C4-2B (cell line): Measurements from ENCODE around the gene TMEM215.

ENCODE experiments used
- H3K27ac ChIP-seq: fragments of 450-650 bp; 2 replicates; pipeline ENCODE4 v1.5.1; 2017
- ZFX ChIP-seq: fragments of 450-650 bp; IDR thresholded peaks from 2 replicates; pipeline ENCODE4 v1.6.1; 2017
- TF ChIP-seq, protein P1 (sequence below): fragments of 450-650 bp; conservative IDR thresholded peaks from 2 replicates; pipeline ENCODE4 v1.5.1; 2017; ENCODE audit warnings: mild to moderate bottlenecking

TMEM215 gene

GRCh38 chr9:32807217-32807616 is 23.9 kb downstream of the TMEM215 start:
- TF ChIP-seq, protein P1, sequence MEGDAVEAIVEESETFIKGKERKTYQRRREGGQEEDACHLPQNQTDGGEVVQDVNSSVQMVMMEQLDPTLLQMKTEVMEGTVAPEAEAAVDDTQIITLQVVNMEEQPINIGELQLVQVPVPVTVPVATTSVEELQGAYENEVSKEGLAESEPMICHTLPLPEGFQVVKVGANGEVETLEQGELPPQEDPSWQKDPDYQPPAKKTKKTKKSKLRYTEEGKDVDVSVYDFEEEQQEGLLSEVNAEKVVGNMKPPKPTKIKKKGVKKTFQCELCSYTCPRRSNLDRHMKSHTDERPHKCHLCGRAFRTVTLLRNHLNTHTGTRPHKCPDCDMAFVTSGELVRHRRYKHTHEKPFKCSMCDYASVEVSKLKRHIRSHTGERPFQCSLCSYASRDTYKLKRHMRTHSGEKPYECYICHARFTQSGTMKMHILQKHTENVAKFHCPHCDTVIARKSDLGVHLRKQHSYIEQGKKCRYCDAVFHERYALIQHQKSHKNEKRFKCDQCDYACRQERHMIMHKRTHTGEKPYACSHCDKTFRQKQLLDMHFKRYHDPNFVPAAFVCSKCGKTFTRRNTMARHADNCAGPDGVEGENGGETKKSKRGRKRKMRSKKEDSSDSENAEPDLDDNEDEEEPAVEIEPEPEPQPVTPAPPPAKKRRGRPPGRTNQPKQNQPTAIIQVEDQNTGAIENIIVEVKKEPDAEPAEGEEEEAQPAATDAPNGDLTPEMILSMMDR: no peak
- no peak for TF ChIP-seq ZFX
- H3K27ac ChIP-seq: no peak overlapping the region

DNA sequence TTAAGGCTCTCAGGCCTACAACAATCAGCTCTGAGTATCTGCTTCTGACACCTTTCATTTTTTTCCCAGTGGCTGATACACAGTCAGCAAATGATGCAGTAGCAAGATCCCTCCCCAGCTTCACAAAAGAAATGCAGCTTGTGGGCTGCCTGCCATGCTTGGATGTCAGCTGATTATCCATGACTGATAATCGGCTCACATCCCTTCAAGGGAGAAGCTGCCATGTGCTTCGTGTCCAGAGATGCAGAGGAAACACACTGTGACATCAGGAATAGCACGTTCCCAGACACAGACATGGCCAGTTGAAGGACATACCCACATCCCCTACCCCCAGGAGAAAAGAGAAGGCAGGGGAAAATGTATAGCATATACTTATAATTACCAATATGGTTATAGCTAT is 27.9 kb downstream of the TMEM215 start:
- TF ChIP-seq ZFX: no peak
- TF ChIP-seq, protein P1: no peak
- no peak overlapping the region for H3K27ac ChIP-seq

DNA sequence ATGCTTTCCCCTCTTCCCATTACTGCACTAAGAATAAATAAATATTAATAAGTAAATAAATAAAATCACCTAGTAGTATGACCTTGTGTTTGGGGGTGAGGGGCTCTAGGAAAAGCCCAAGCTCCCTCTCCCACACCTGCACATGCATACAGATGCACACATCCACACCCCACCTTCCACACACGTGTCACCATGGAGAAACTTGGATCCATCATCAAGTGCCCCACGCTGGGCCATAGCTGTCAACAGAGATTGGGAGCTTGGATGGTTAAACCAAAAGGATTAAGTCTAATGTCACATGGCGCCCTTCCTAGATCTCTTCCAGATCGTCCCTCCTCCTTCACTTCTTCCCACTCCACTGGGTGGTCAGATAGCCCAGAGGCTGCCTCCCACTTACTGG is 37.0 kb downstream of the TMEM215 start:
- TF ChIP-seq ZFX: no peak
- TF ChIP-seq, protein P1: no peak

DNA sequence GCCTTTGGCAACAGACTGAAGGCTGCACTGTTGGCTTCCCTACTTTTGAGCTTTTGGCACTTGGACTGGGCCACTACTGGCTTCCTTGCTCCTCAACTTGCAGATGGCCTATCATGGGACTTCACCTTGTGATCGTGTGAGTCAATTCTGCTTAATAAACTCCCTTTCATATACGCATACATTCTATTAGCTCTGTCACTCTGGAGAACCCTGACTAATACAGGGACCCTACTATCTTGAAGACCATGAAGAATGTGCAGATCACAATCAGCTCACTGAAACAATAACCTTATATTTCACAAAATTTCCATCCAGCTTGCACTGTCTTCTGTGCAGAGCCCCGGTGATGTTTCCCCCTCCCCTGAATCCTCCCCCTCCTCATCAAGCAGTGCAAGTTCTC is 39.8 kb downstream of the TMEM215 start:
- H3K27ac ChIP-seq: no peak overlapping the region

More for the DNA sequence above, 37.0 kb downstream of the TMEM215 start:
- H3K27ac ChIP-seq: no peak overlapping the region

GRCh38 chr9:32823551-32823950 is 40.2 kb downstream of the TMEM215 start:
- TF ChIP-seq, protein P1: no peak
- no peak for TF ChIP-seq ZFX
- no peak overlapping the region for H3K27ac ChIP-seq

More for the DNA sequence above, 39.8 kb downstream of the TMEM215 start:
- no peak for TF ChIP-seq ZFX
- TF ChIP-seq, protein P1: no peak

- no peak overlapping the region for H3K27ac ChIP-seq
- no peak for TF ChIP-seq ZFX
- TF ChIP-seq, protein P1: no peak
These were observed 41.9 kb downstream of the TMEM215 start for GRCh38 chr9:32825203-32825602.

GRCh38 chr9:32828861-32829260 is 45.5 kb downstream of the TMEM215 start:
- no peak overlapping the region for H3K27ac ChIP-seq
- TF ChIP-seq, protein P1: no peak
- no peak for TF ChIP-seq ZFX
